ENCODE results near the gene DAB2IP. TPM values are rescaled to one million over a fixed set of nuclear protein-coding genes. Genes with fewer than 3 reads are reported as not detected.

Gene DAB2IP
- total and polyA plus RNA-seq, 2 donors (not counting 1 experiment from before 2014, with no cell fraction given) = 14.6 to 16.5 TPM

- Histone ChIP-seq H2AFZ (ENCODE audit: low read length) (no peak overlapping the region), H3K4me3 (replicated peaks in 1 of 4; ENCODE audit: control extremely low read depth in 1 of 4, insufficient read depth in 1 of 4, low read depth in 3 of 4, low read length in 4 of 4) (no peak overlapping the region), H3K36me3 (ENCODE audit: control insufficient read depth, insufficient read depth, low read length) (no peaks in the 10 kb centered on the region), H3K27ac (ENCODE audit: insufficient read depth, low read length) (no peak overlapping the region), H3K27me3 (ENCODE audit: control insufficient read depth, insufficient read depth, low read length) (peaks cover 7% of the 10 kb centered on the region), H3K79me2 (ENCODE audit: control insufficient read depth, insufficient read depth, low read length) (no peaks in the 10 kb centered on the region), H4K20me1 (ENCODE audit: control insufficient read depth, extremely low read depth, insufficient read depth, low read length) (peaks cover 2% of the 10 kb centered on the region), H3K9me3 (ENCODE audit: control insufficient read depth, insufficient read depth, low read depth, low read length) (no peaks in the 10 kb centered on the region), H3K9ac (ENCODE audit: insufficient read depth, low read length) (no peak overlapping the region), H3K4me1 (ENCODE audit: control insufficient read depth, extremely low read depth, insufficient read depth, low read length) (no peaks in the 10 kb centered on the region), H3K4me2 (ENCODE audit: extremely low read depth, insufficient read depth, low read length) (no peak overlapping the region)
- no peak for DNase-seq (ENCODE audit: low read depth in 2 of 2)
- TF ChIP-seq, protein P1, sequence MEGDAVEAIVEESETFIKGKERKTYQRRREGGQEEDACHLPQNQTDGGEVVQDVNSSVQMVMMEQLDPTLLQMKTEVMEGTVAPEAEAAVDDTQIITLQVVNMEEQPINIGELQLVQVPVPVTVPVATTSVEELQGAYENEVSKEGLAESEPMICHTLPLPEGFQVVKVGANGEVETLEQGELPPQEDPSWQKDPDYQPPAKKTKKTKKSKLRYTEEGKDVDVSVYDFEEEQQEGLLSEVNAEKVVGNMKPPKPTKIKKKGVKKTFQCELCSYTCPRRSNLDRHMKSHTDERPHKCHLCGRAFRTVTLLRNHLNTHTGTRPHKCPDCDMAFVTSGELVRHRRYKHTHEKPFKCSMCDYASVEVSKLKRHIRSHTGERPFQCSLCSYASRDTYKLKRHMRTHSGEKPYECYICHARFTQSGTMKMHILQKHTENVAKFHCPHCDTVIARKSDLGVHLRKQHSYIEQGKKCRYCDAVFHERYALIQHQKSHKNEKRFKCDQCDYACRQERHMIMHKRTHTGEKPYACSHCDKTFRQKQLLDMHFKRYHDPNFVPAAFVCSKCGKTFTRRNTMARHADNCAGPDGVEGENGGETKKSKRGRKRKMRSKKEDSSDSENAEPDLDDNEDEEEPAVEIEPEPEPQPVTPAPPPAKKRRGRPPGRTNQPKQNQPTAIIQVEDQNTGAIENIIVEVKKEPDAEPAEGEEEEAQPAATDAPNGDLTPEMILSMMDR (conservative IDR thresholded peaks at IDR 0.05 in 1 of 2, IDR thresholded peaks at IDR 0.05 in 1 of 2; ENCODE audit: low read depth in 1 of 2, low read length in 2 of 2) = no peak
- no peak for TF ChIP-seq EZH2 (IDR thresholded peaks at IDR 0.05; ENCODE audit: low read length, missing control alignments)
Observed at GRCh38 chr9:121662359-121662758, 10.9 kb downstream of the DAB2IP start.

DNA sequence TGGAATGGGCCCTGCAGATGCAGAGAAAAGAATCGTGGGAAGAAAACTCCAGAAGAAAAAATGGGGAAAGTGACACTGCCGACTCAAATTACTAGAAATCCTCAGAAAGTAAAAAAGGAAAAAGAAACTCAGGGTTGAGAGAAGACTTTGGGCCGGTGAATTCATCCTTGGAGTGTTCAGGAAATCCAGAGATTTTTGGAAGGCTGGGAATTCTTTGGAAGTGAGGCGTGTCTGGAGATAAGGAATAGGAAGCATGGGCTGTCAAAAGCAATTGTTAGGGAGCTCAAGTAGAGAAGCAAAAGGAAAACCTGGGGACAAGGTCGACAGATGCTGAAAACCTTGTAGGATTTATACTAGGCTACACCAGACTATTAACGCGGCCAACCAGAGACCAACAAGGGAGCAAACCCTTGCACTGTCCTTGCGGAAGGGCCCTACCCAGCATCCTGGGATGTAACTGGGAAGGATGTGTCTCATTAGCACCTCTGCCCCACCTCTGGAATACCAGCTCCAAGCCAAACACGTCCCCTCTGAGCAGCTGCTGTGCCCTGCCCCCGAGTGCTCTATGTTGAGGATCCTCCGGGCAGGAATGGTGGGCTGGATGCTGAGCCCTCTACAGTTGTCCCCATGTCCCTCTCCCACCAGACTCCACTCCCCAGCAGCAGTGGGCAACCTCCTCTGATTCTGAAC, 11.6 kb downstream of the DAB2IP start:
- no peak for TF ChIP-seq EZH2 (IDR thresholded peaks at IDR 0.05; ENCODE audit: low read length, missing control alignments)
- TF ChIP-seq, protein P1 (conservative IDR thresholded peaks at IDR 0.05 in 1 of 2, IDR thresholded peaks at IDR 0.05 in 1 of 2; ENCODE audit: low read depth in 1 of 2, low read length in 2 of 2) = no peak
- H3K4me1 ChIP-seq (ENCODE audit: control insufficient read depth, extremely low read depth, insufficient read depth, low read length) = no peaks in the 10 kb centered on the region
- H4K20me1 ChIP-seq (ENCODE audit: control insufficient read depth, extremely low read depth, insufficient read depth, low read length) = peaks cover 2% of the 10 kb centered on the region
- no peak overlapping the region for H3K4me2 ChIP-seq (ENCODE audit: extremely low read depth, insufficient read depth, low read length)
- no peak overlapping the region for H3K9ac ChIP-seq (ENCODE audit: insufficient read depth, low read length)
- no peaks in the 10 kb centered on the region for H3K79me2 ChIP-seq (ENCODE audit: control insufficient read depth, insufficient read depth, low read length)
- no peaks in the 10 kb centered on the region for H3K36me3 ChIP-seq (ENCODE audit: control insufficient read depth, insufficient read depth, low read length)
- H3K4me3 ChIP-seq (replicated peaks in 1 of 4; ENCODE audit: control extremely low read depth in 1 of 4, insufficient read depth in 1 of 4, low read depth in 3 of 4, low read length in 4 of 4) = no peak overlapping the region
- DNase-seq (ENCODE audit: low read depth in 2 of 2) = peak in 1 of 2 donors; percentile 45
- no peaks in the 10 kb centered on the region for H3K9me3 ChIP-seq (ENCODE audit: control insufficient read depth, insufficient read depth, low read depth, low read length)
- H3K27me3 ChIP-seq (ENCODE audit: control insufficient read depth, insufficient read depth, low read length) = peaks cover 7% of the 10 kb centered on the region
- H2AFZ ChIP-seq (ENCODE audit: low read length) = no peak overlapping the region
- no peak overlapping the region for H3K27ac ChIP-seq (ENCODE audit: insufficient read depth, low read length)

DNA sequence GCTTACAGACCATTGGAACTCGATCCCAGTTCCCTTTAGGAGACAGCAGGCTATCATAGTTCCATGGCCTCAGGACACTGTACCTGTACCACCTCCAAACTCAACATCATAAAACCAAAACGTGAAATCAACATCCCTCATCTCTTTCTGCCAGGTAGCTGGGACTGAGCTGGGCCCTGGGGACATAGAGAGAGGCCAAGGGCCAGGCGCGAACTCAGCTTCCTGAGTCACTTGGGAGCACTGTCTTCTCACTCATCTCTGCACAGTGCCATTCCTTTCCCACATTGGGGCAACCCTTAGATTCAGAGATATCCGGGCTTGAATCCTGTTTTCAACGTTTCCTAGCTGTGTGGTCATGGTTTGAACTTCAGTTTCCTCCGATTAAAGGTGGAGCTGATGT, 12.2 kb downstream of the DAB2IP start:
- TF ChIP-seq, protein P1 (conservative IDR thresholded peaks at IDR 0.05 in 1 of 2, IDR thresholded peaks at IDR 0.05 in 1 of 2; ENCODE audit: low read depth in 1 of 2, low read length in 2 of 2) = no peak
- TF ChIP-seq EZH2 (IDR thresholded peaks at IDR 0.05; ENCODE audit: low read length, missing control alignments) = no peak
- no peak for DNase-seq (ENCODE audit: low read depth in 2 of 2)
- H3K79me2 ChIP-seq (ENCODE audit: control insufficient read depth, insufficient read depth, low read length) = no peaks in the 10 kb centered on the region
- H3K4me2 ChIP-seq (ENCODE audit: extremely low read depth, insufficient read depth, low read length) = no peak overlapping the region
- H3K9ac ChIP-seq (ENCODE audit: insufficient read depth, low read length) = no peak overlapping the region
- no peaks in the 10 kb centered on the region for H3K36me3 ChIP-seq (ENCODE audit: control insufficient read depth, insufficient read depth, low read length)
- no peak overlapping the region for H3K27ac ChIP-seq (ENCODE audit: insufficient read depth, low read length)
- no peaks in the 10 kb centered on the region for H3K9me3 ChIP-seq (ENCODE audit: control insufficient read depth, insufficient read depth, low read depth, low read length)
- H3K4me1 ChIP-seq (ENCODE audit: control insufficient read depth, extremely low read depth, insufficient read depth, low read length) = no peaks in the 10 kb centered on the region
- peaks cover 6% of the 10 kb centered on the region for H3K27me3 ChIP-seq (ENCODE audit: control insufficient read depth, insufficient read depth, low read length)
- H4K20me1 ChIP-seq (ENCODE audit: control insufficient read depth, extremely low read depth, insufficient read depth, low read length) = peaks cover 2% of the 10 kb centered on the region
- no peak overlapping the region for H2AFZ ChIP-seq (ENCODE audit: low read length)
- no peak overlapping the region for H3K4me3 ChIP-seq (replicated peaks in 1 of 4; ENCODE audit: control extremely low read depth in 1 of 4, insufficient read depth in 1 of 4, low read depth in 3 of 4, low read length in 4 of 4)
